Naive thymus-derived CD8-positive, alpha-beta T cell (primary cell): Measurements from ENCODE around the gene ERBB4. TPM values are rescaled to one million over a fixed set of nuclear protein-coding genes. Genes with fewer than 3 reads are reported as not detected.
"Not testable (repeated sequence)": the region's sequence is repeated elsewhere in the genome, so short reads cannot be mapped to it uniquely, and the experiment has no call there.

ENCODE experiments used
- ATAC-seq, 2 donors: fragments of 150-1000 bp; cut with Tn5 transposase in 1 of 2; sonication (Bioruptor Pico), chemical (Tn5 transposase) in 1 of 2; 1 replicate in 1 of 2; 2 replicates in 1 of 2; pipeline ENCODE4 v1.10.0; 2021; ENCODE audit warnings: mild to moderate bottlenecking in 2 of 2, moderate library complexity in 2 of 2
- POLR2A ChIA-PET: fragments of 350-600 bp; sonication (Branson Sonifier 250); formaldehyde crosslinking; loops from one replicate; lab custom pipeline; 2021; ENCODE audit warnings: antibody characterized with exemption; lab: Charles Lee
- DNase-seq, 10 donors: peaks; one replicate each; pipeline versions ENCODE4 v3.0.0 to v3.0.0-alpha.2; 2020 to 2022
- H3K27ac Mint-ChIP-seq, 10 donors: one replicate each; pipeline ENCODE4 v1.8.0; 2020 to 2022; ENCODE audit warnings: mild to moderate bottlenecking in 10 of 10, mixed read lengths in 10 of 10, moderate library complexity in 4 of 10, inconsistent platforms in 1 of 10
- H3K27me3 Mint-ChIP-seq, 5 donors: one replicate each; pipeline ENCODE4 v1.8.0; 2021 to 2022; ENCODE audit warnings: mixed read lengths in 5 of 5
- H3K36me3 Mint-ChIP-seq, 3 donors: one replicate each; pipeline ENCODE4 v1.8.0; 2020 to 2022; ENCODE audit warnings: mixed read lengths in 3 of 3, mild to moderate bottlenecking in 2 of 3, inconsistent platforms in 1 of 3
- H3K4me1 Mint-ChIP-seq, 4 donors: one replicate each; pipeline ENCODE4 v1.8.0; 2021 to 2022; ENCODE audit warnings: mixed read lengths in 4 of 4
- H3K4me3 Mint-ChIP-seq, 10 donors: one replicate each; pipeline ENCODE4 v1.8.0; 2020 to 2022; ENCODE audit warnings: mild to moderate bottlenecking in 10 of 10, mixed read lengths in 10 of 10, moderate library complexity in 6 of 10, inconsistent platforms in 1 of 10
- H3K9me3 Mint-ChIP-seq, 9 donors: one replicate each; pipeline ENCODE4 v1.8.0; 2020 to 2022; ENCODE audit warnings: mixed read lengths in 9 of 9, mild to moderate bottlenecking in 3 of 9, inconsistent platforms in 1 of 9, moderate library complexity in 1 of 9
- polyA plus RNA-seq, 3 donors: library from polyadenylated mRNA; unstranded; fragments of 300-500 nt; fragmentation: Illumina TruSeq; gene quantifications; one replicate each; pipeline ENCODE4 v1.2.3, GENCODE V29; 2021
- total RNA-seq, 8 experiments: library from RNA in 2 of 8; stranded (reverse) in 2 of 8; gene quantifications; one replicate each; pipeline ENCODE4 v1.2.3 and lab custom pipeline; 2021 to 2026

The ERBB4 gene
- total and polyA plus RNA-seq, 5 experiments from 2014 or later: not detected

GRCh38 chr2:212109792-212110680 lies 428.6 kb downstream of the ERBB4 start:
- H3K9me3 Mint-ChIP-seq: peaks cover 0 to 28% (median 8%) of the 10 kb centered on the region in 9 donors
- H3K4me1 Mint-ChIP-seq: no peaks in the 10 kb centered on the region
- DNase-seq (no peak), ATAC-seq (no peak)
- no peaks in the 10 kb centered on the region for H3K27me3 Mint-ChIP-seq
- peaks cover 0 to 6% (median 0%) of the 10 kb centered on the region in 3 donors for H3K36me3 Mint-ChIP-seq
- no peak overlapping the region for H3K27ac Mint-ChIP-seq
- POLR2A ChIA-PET: no interaction called here
- no peak overlapping the region for H3K4me3 Mint-ChIP-seq

DNA sequence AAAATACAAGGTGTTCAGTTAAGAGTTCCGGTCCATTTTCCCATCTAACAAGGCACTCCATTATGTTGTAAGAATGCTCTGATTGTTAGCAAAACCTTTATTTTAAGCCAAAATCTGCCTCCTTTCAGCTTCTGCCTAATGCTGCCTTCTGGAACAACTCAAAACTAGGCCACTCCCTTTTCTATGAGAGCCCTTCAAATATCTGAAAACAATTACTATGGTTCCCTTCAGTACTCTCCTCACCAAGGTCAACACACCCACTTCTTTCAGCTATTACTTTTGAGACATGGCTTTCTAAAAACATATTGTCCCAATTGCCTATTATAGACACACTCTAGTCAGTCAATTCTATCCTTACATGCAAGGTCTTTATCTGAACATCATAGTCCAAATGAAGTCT lies 429.4 kb downstream of the ERBB4 start:
- ATAC-seq: no peak
- Mint-ChIP-seq H3K27me3 (no peaks in the 10 kb centered on the region), H3K9me3 (peaks cover 0 to 28% (median 8%) of the 10 kb centered on the region in 9 donors), H3K4me3 (no peak overlapping the region), H3K27ac (no peak overlapping the region), H3K36me3 (peaks cover 0 to 6% (median 0%) of the 10 kb centered on the region in 3 donors), H3K4me1 (no peaks in the 10 kb centered on the region)
- no peak for DNase-seq
- POLR2A ChIA-PET: no interaction called here

- Mint-ChIP-seq H3K4me3 (no peak overlapping the region), H3K36me3 (peaks cover 0 to 6% (median 0%) of the 10 kb centered on the region in 3 donors), H3K27ac (no peak overlapping the region), H3K9me3 (peaks cover 0 to 24% (median 6%) of the 10 kb centered on the region in 9 donors), H3K4me1 (no peaks in the 10 kb centered on the region), H3K27me3 (no peaks in the 10 kb centered on the region)
- no peak for DNase-seq
- POLR2A ChIA-PET: no interaction called here
- no peak for ATAC-seq
Measured at GRCh38 chr2:212107989-212108388, 430.6 kb downstream of the ERBB4 start.

- Mint-ChIP-seq H3K4me3 (no peak overlapping the region), H3K27ac (no peak overlapping the region), H3K36me3 (peaks cover 0 to 6% (median 0%) of the 10 kb centered on the region in 3 donors), H3K4me1 (no peaks in the 10 kb centered on the region), H3K27me3 (no peaks in the 10 kb centered on the region), H3K9me3 (peaks cover 0 to 18% (median 4%) of the 10 kb centered on the region in 9 donors)
- POLR2A ChIA-PET: no interaction called here
- ATAC-seq: no peak
- no peak for DNase-seq
Measured at GRCh38 chr2:212107014-212107413, 431.6 kb downstream of the ERBB4 start.

DNA sequence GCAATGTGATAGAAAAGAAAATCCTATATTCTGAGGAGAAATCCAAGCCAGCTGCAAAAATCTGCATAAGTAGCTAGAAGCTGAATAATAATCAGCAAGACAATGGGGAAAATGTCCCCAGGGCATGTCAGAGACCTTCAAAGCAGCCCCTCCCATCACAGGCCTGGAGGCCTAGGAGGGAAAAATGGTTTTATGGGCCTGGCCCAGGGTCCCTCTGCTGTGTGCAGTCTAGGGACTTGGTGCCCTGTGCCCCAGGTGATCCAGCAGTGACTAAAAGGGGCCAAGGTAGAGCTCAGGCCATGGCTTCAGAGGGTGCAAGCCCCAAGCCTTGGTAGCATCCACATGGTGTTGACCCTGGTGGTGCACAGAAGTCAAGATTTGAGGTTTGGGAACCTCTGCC lies 432.1 kb downstream of the ERBB4 start:
- H3K27ac Mint-ChIP-seq: not testable (repeated sequence)

GRCh38 chr2:212099658-212100057 lies 438.9 kb downstream of the ERBB4 start:
- no peak overlapping the region for H3K27ac Mint-ChIP-seq
- no peak for DNase-seq
- POLR2A ChIA-PET: no interaction called here

More for the DNA sequence above, 432.1 kb downstream of the ERBB4 start:
- ATAC-seq, POLR2A ChIA-PET, H3K4me1 Mint-ChIP-seq, H3K27me3 Mint-ChIP-seq, DNase-seq, H3K36me3 Mint-ChIP-seq, H3K4me3 Mint-ChIP-seq: not testable (repeated sequence)
- H3K9me3 Mint-ChIP-seq: peaks cover 0 to 18% (median 4%) of the 10 kb centered on the region in 9 donors

GRCh38 chr2:212098966-212099365 lies 439.6 kb downstream of the ERBB4 start:
- no peak overlapping the region for H3K4me3 Mint-ChIP-seq
- H3K9me3 Mint-ChIP-seq: peaks cover 0 to 15% (median 0%) of the 10 kb centered on the region in 9 donors
- no peak overlapping the region for H3K27ac Mint-ChIP-seq
- POLR2A ChIA-PET: no interaction called here
- H3K27me3 Mint-ChIP-seq: no peaks in the 10 kb centered on the region
- ATAC-seq (no peak), DNase-seq (no peak)
- no peaks in the 10 kb centered on the region for H3K36me3 Mint-ChIP-seq
- H3K4me1 Mint-ChIP-seq: no peaks in the 10 kb centered on the region

More at GRCh38 chr2:212099658-212100057, 438.9 kb downstream of the ERBB4 start:
- Mint-ChIP-seq H3K27me3 (no peaks in the 10 kb centered on the region), H3K9me3 (peaks cover 0 to 15% (median 0%) of the 10 kb centered on the region in 9 donors), H3K4me3 (no peak overlapping the region), H3K36me3 (no peaks in the 10 kb centered on the region), H3K4me1 (no peaks in the 10 kb centered on the region)
- no peak for ATAC-seq

DNA sequence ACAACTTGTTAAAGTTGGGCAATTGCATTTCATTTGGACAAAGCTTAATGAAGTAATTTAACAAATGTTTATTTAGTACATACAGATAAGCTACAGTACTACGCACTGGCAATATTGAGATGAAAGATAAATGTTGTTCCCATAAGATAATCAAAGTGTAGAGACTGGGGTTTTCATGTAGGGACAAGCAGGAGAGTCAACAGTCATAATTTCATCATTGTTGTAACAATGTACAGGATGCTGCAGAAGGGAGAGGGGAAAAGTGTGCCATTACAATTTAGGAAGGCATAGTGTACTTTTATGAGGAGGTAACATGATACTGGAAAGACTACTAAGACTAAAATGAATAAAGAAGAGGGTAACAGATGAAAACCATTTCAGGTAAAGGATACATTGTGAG lies 441.6 kb downstream of the ERBB4 start:
- no peak for ATAC-seq
- Mint-ChIP-seq H3K36me3 (no peaks in the 10 kb centered on the region), H3K27me3 (no peaks in the 10 kb centered on the region), H3K27ac (no peak overlapping the region), H3K4me3 (no peak overlapping the region), H3K4me1 (no peaks in the 10 kb centered on the region), H3K9me3 (peaks cover 0 to 15% (median 2%) of the 10 kb centered on the region in 9 donors)
- POLR2A ChIA-PET: no interaction called here
- DNase-seq: no peak

DNA sequence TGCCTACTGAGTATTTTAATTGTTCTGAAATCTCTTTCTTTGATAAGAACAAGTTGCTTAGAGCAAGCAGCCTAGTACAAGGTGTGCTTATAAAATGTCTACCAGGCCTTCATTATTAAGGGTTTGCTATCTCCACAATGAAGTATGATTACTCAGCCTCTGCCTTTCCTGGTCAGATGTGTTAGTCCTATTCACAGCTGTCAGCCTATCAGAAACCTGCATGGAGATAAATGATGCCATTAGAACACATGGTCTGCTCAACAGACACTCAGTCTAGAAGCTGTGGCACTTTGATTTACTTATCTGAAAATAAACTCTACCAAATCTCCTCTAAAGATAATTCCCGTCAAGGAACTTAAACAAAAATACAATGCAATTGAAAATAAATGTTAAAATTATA lies 448.7 kb downstream of the ERBB4 start:
- H3K27me3 Mint-ChIP-seq: no peaks in the 10 kb centered on the region

GRCh38 chr2:212088353-212088752 lies 450.2 kb downstream of the ERBB4 start:
- H3K36me3 Mint-ChIP-seq: no peaks in the 10 kb centered on the region
- no peak overlapping the region for H3K4me3 Mint-ChIP-seq
- peaks cover 0 to 15% (median 0%) of the 10 kb centered on the region in 9 donors for H3K9me3 Mint-ChIP-seq
- no peak for ATAC-seq
- H3K27ac Mint-ChIP-seq: no peak overlapping the region
- DNase-seq: no peak
- H3K4me1 Mint-ChIP-seq: no peaks in the 10 kb centered on the region
- POLR2A ChIA-PET: no interaction called here
- H3K27me3 Mint-ChIP-seq: no peaks in the 10 kb centered on the region

More for the DNA sequence above, 448.7 kb downstream of the ERBB4 start:
- DNase-seq: no peak
- no peak for ATAC-seq
- no peaks in the 10 kb centered on the region for H3K36me3 Mint-ChIP-seq
- peaks cover 0 to 11% (median 0%) of the 10 kb centered on the region in 9 donors for H3K9me3 Mint-ChIP-seq
- no peak overlapping the region for H3K4me3 Mint-ChIP-seq
- POLR2A ChIA-PET: no interaction called here
- H3K4me1 Mint-ChIP-seq: no peaks in the 10 kb centered on the region
- H3K27ac Mint-ChIP-seq: no peak overlapping the region

DNA sequence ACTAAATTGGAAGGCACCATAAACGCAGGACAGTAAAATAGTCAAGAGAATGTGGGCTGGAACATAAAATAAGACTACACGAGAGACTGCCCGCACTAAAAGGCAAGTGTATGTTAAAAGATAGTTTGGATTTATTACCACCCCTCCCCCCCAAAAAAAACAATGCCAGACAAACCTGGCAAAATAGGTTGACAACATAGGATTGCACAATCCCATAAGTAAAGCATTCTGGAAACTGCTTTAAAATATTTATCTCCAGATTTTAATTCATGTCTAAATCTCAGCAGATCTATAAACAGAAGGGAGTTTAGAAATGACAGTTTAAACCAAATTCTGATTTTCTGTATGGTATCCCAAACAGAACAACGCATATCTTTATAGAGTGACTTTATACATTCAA lies 455.1 kb downstream of the ERBB4 start:
- no peaks in the 10 kb centered on the region for H3K4me1 Mint-ChIP-seq
- DNase-seq (no peak), ATAC-seq (no peak)
- POLR2A ChIA-PET: no interaction called here
- H3K27ac Mint-ChIP-seq: no peak overlapping the region
- no peaks in the 10 kb centered on the region for H3K27me3 Mint-ChIP-seq
- peaks cover 0 to 13% (median 0%) of the 10 kb centered on the region in 9 donors for H3K9me3 Mint-ChIP-seq
- no peak overlapping the region for H3K4me3 Mint-ChIP-seq
- H3K36me3 Mint-ChIP-seq: no peaks in the 10 kb centered on the region

GRCh38 chr2:212078103-212078502 lies 460.5 kb downstream of the ERBB4 start:
- POLR2A ChIA-PET: no interaction called here
- DNase-seq (no peak), ATAC-seq (no peak)
- H3K9me3 Mint-ChIP-seq: peaks cover 0 to 22% (median 2%) of the 10 kb centered on the region in 9 donors
- H3K4me1 Mint-ChIP-seq: no peaks in the 10 kb centered on the region
- no peaks in the 10 kb centered on the region for H3K36me3 Mint-ChIP-seq
- H3K27ac Mint-ChIP-seq: no peak overlapping the region
- H3K4me3 Mint-ChIP-seq: peak overlapping the region in 1 of 10 donors; percentile 50
- no peaks in the 10 kb centered on the region for H3K27me3 Mint-ChIP-seq

- Mint-ChIP-seq H3K27ac (no peak overlapping the region), H3K36me3 (no peaks in the 10 kb centered on the region), H3K27me3 (no peaks in the 10 kb centered on the region), H3K4me3 (no peak overlapping the region), H3K9me3 (peaks cover 0 to 16% (median 3%) of the 10 kb centered on the region in 9 donors), H3K4me1 (no peaks in the 10 kb centered on the region)
- no peak for DNase-seq
- POLR2A ChIA-PET: no interaction called here
- ATAC-seq: no peak
Measured at GRCh38 chr2:212076456-212076855, 462.1 kb downstream of the ERBB4 start.
